B cell (primary cell): ENCODE results near the gene MRPL18. TPM values are rescaled to one million over a fixed set of nuclear protein-coding genes. Genes with fewer than 3 reads are reported as not detected.

Experiments
- polyA plus RNA-seq: library from polyadenylated mRNA; depleted of rRNA; stranded (reverse); fragments of >200 nt; gene quantifications from 2 replicates; pipeline ENCODE4 v1.2.3, GENCODE V29; 2012
- small RNA-seq: library from RNA; depleted of rRNA; stranded (forward); fragments of <200 nt; gene quantifications from one replicate; pipeline ENCODE3, GENCODE V24; 2012; ENCODE audit warnings: low replicate concordance, low read depth; ENCODE audit not compliant: insufficient read length
- total RNA-seq, 2 donors: library from RNA; stranded (reverse); fragments of 120-200 nt in 1 of 2; gene quantifications; 1 replicate in 1 of 2; 2 replicates in 1 of 2; pipeline versions ENCODE4 v1.2.3 to v1.2.4, GENCODE V29; 2013 to 2022

Gene MRPL18
- total and polyA plus RNA-seq, 2 donors (not counting 1 experiment from before 2014, with no cell fraction given), result 32.1 to 35.1 TPM

Small RNAs within 50 kb of the gene (small RNA-seq; reads per million reads assigned to genes)
- 23,044 reads per million, percentile 100 among the genes with 10 or more reads in this experiment for gene SNORA20
- gene SNORA29, result not detected

Other genes starting within 250 kb of the MRPL18 start
- gene SOD2, start 97.2 kb upstream of the MRPL18 start, total RNA-seq, result 94.7 and 97.6 TPM in 2 replicates
- gene SOD2, start 97.2 kb upstream of the MRPL18 start, polyA plus RNA-seq, result 66.0 and 78.5 TPM in 2 replicates
- 165 TPM in 2 replicates for gene WTAP, start 63.0 kb upstream of the MRPL18 start, total RNA-seq
- 34.2 and 47.3 TPM in 2 replicates for gene WTAP, start 63.0 kb upstream of the MRPL18 start, polyA plus RNA-seq
- 31.1 and 32.6 TPM in 2 replicates for gene ACAT2, start 28.4 kb upstream of the MRPL18 start, total RNA-seq
- 6.5 and 10.5 TPM in 2 replicates for gene ACAT2, start 28.4 kb upstream of the MRPL18 start, polyA plus RNA-seq
- 137 and 150 TPM in 2 replicates for gene TCP1, start 865 bp upstream of the MRPL18 start, total RNA-seq
- gene TCP1, start 865 bp upstream of the MRPL18 start, polyA plus RNA-seq, result 63.8 and 127 TPM in 2 replicates
- gene PNLDC1, start 9.8 kb downstream of the MRPL18 start, total RNA-seq, result 0.46 and 0.71 TPM in 2 replicates
- 0.13 and 1.3 TPM in 2 replicates for gene PNLDC1, start 9.8 kb downstream of the MRPL18 start, polyA plus RNA-seq
- not detected in 2 replicates for gene MAS1, start 100.5 kb downstream of the MRPL18 start, total RNA-seq
- not detected in 2 replicates for gene MAS1, start 100.5 kb downstream of the MRPL18 start, polyA plus RNA-seq
- gene IGF2R, start 178.6 kb downstream of the MRPL18 start, total RNA-seq, result 53.3 and 58.0 TPM in 2 replicates
- gene IGF2R, start 178.6 kb downstream of the MRPL18 start, polyA plus RNA-seq, result 9.5 and 11.5 TPM in 2 replicates